D721Med (cell line): ENCODE data around the gene FNDC10.

Experiments used
- DNase-seq: peaks from one replicate; pipeline ENCODE4 v3.0.0; 2011; ENCODE audit warnings: low spot score; ENCODE audit not compliant: insufficient read length
- FAIRE-seq: peaks from 2 replicates; lab custom pipeline; 2011; peaks lifted over from hg19 to GRCh38; lab: Jason Lieb, UNC
- CTCF ChIP-seq: IDR thresholded peaks from 2 replicates; pipeline ENCODE4 v1.5.1; 2012; ENCODE audit warnings: mild to moderate bottlenecking, control low read depth; ENCODE audit not compliant: insufficient read depth; ENCODE audit errors: missing control alignments

Gene FNDC10

GRCh38 chr1:1631782-1632420 is 32.0 kb upstream of the FNDC10 start, which contains the start of gene MMP23B:
Gene MMP23B (plus strand): TSS chr1:1632173. CDS start chr1:1632219, 46 bp downstream.
- DNase-seq = no peak
- FAIRE-seq = no peak
- no peak for TF ChIP-seq CTCF

DNA sequence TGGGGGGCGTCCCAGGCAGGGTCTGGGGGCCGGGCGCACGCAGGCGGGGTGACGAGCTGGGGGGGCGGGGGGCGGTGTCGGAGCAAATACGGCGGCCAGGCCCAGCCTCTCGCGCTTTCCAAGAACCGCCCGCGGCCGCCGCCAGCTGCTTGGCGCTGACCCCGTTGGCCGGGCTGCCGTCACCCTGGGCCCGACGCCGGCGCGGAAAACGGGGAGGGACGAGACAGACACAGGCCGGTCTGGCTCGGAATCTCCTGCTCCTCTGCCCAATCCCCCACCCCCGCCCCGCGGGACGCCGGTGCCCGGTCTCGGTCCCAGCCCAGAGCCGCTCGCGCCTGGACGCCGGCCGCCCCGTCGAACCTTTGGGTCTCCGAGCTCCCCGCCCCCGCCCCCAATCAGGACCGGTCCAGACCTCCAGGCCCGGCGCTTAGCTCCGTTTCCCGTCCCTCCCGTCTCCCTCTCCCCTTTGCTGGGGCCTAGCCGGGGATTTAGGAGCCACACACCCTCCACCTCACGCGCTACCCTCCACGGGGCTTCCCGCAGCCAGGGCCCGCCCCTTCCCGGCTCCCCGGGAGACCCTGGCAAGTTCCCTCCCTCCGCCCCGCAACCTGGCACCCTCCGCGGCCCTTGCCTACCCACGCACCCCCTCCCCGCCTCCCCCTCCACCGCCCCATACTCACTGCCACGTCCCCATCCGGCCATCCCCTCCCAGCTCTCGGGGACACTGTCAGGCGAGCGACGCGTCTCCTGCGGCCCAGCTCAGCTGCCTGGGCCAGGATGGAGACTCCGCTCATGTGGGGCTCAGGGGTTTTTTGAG is 31.2 kb upstream of the FNDC10 start:
- TF ChIP-seq CTCF = no peak
- FAIRE-seq (no peak), DNase-seq (no peak)

DNA sequence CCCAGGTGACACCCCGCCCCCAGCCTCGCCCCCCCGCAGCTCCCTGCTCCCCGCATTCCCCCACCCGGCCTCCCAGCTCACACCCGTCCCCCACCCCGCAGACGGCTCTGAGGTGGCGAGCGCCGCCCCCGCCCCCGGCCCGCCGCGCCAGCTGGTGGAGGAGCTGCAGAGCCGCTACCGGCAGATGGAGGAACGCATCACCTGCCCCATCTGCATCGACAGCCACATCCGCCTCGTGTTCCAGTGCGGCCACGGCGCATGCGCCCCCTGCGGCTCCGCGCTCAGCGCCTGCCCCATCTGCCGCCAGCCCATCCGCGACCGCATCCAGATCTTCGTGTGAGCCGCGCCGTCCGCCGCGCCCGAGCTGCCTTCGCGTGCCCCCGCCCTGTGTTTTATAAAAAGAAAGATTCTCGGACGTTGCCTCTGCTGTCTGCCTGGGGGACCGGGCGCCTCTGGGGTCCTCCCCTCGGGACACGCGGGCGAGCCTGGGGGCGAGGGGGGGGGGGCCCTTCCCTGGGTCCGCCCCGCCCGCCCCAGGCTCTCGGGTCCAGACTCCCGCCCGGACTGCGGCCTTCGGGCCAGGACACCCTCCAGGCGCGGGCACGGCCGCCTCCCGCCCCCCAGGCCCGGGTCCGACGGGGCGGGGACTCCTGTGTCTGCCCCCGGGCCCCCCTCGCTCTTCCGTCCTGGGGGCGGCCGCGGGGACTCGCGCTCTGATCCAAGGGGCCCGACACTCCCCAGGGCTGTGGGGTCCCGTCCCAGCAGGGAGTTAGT is 30.4 kb upstream of the FNDC10 start:
- FAIRE-seq (no peak), DNase-seq (no peak)
- no peak for TF ChIP-seq CTCF

GRCh38 chr1:1629430-1630190 is 29.7 kb upstream of the FNDC10 start:
- FAIRE-seq = no peak
- DNase-seq = no peak

DNA sequence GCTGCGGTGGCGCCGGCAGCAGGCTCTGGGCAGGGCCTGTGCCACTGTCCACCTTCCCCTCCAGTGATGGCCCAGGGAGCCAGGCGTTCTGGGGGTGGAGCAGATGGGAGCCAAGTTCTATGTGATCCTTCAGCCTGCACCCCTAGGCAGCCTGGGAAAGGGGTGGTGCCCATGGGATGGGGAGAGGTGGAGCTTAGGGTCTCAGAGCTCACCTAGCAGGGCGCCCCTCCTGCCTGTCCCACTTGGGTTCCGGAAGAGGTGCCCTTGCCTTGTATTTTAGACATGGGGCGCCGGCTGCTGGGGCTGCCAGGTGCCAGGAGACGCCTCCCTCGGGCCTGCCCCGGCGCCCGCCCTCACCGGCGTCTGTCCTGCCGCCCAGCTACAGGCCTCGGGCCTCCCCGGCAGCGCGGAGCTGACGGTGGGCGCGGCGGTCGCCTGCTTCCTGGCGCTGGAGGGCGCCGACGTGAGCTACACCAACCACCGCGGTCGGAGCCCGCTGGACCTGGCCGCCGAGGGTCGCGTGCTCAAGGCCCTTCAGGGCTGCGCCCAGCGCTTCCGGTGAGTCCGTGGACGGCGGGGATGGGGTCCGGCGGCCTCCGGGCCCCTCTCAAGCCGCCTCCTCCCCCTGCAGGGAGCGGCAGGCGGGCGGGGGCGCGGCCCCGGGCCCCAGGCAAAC is 29.0 kb upstream of the FNDC10 start:
- FAIRE-seq (no peak), DNase-seq (no peak)
- no peak for TF ChIP-seq CTCF

More at GRCh38 chr1:1629430-1630190, 29.7 kb upstream of the FNDC10 start:
- TF ChIP-seq CTCF = no peak
